Smooth muscle cell (in vitro differentiated cells): Measurements from ENCODE around the gene HOMER2. TPM values are rescaled to one million over a fixed set of nuclear protein-coding genes. Genes with fewer than 3 reads are reported as not detected.

Source experiments
- DNase-seq: peaks from one replicate; lab custom pipeline; 2025; ENCODE audit not compliant: unreplicated experiment; lab: John Stamatoyannopoulos, UW
- H2AFZ ChIP-seq: fragments of 200-600 bp; sonication (generic); 2 replicates; pipeline ENCODE4 v1.6.0; 2016; ENCODE audit warnings: antibody characterized with exemption, low read depth, mild to moderate bottlenecking
- H3F3A ChIP-seq: fragments of 200-600 bp; sonication (generic); 2 replicates; pipeline ENCODE4 v1.6.0; 2017; ENCODE audit warnings: antibody characterized with exemption, low read depth
- H3K27ac ChIP-seq: fragments of 200-600 bp; sonication (generic); 2 replicates; pipeline ENCODE4 v1.5.1; 2016; ENCODE audit warnings: low read depth, mild to moderate bottlenecking
- H3K27me3 ChIP-seq: fragments of 200-600 bp; sonication (generic); 2 replicates; pipeline ENCODE4 v1.6.1; 2016; ENCODE audit warnings: low read depth, mild to moderate bottlenecking
- H3K36me3 ChIP-seq: fragments of 200-600 bp; sonication (generic); 2 replicates; pipeline ENCODE4 v1.5.1; 2016; ENCODE audit warnings: low read depth
- H3K4me1 ChIP-seq: fragments of 200-600 bp; sonication (generic); 2 replicates; pipeline ENCODE4 v1.5.1; 2016; ENCODE audit warnings: low read depth
- H3K4me2 ChIP-seq: fragments of 200-600 bp; sonication (generic); 2 replicates; pipeline ENCODE4 v1.6.0; 2016; ENCODE audit warnings: mild to moderate bottlenecking
- H3K4me3 ChIP-seq: fragments of 200-600 bp; sonication (generic); 2 replicates; pipeline ENCODE4 v1.5.1; 2016; ENCODE audit warnings: mild to moderate bottlenecking
- H3K79me2 ChIP-seq: fragments of 200-600 bp; sonication (generic); 2 replicates; pipeline ENCODE4 v1.6.0; 2016; ENCODE audit warnings: low read depth, mild to moderate bottlenecking
- H3K9ac ChIP-seq: fragments of 200-600 bp; sonication (generic); 2 replicates; pipeline ENCODE4 v1.6.0; 2016; ENCODE audit warnings: low read depth
- H3K9me3 ChIP-seq: fragments of 200-600 bp; sonication (generic); replicated peaks from 2 replicates; pipeline ENCODE4 v1.5.1; 2016; ENCODE audit warnings: low read depth
- H4K20me1 ChIP-seq: fragments of 200-600 bp; sonication (generic); 2 replicates; pipeline ENCODE4 v1.6.0; 2016; ENCODE audit warnings: low read depth
- WGBS: methylation state at CpG from one replicate; pipeline ENCODE4 v1.1.7; 2016; ENCODE audit warnings: low lambda C conversion rate; 5-methylcytosine and 5-hydroxymethylcytosine counted together
- polyA plus RNA-seq: library from polyadenylated mRNA; unstranded; fragments of >200 nt; fragmentation: Nextera tagmentation; extraction: Ambion mirVana; gene quantifications from 2 replicates; pipeline ENCODE4 v1.2.1, GENCODE V29; 2016
- total RNA-seq: library from RNA; depleted of rRNA; stranded (reverse); fragments of >200 nt; gene quantifications from 2 replicates; pipeline ENCODE4 v1.2.3, GENCODE V29; 2014
- TF ChIP-seq, protein P1 (sequence below): fragments of 200-600 bp; sonication (generic); IDR thresholded peaks from 2 replicates; pipeline ENCODE4 v1.5.1; 2017; ENCODE audit warnings: borderline replicate concordance, mild to moderate bottlenecking, antibody characterized with exemption; ENCODE audit not compliant: insufficient read depth, poor library complexity, severe bottlenecking

Gene HOMER2
- total and polyA plus RNA-seq, 2 experiments from 2014 or later, result 3.1 to 18.8 TPM

- 3% methylated on average over 12 of the region's 12 CpGs for WGBS
- TF ChIP-seq, protein P1, sequence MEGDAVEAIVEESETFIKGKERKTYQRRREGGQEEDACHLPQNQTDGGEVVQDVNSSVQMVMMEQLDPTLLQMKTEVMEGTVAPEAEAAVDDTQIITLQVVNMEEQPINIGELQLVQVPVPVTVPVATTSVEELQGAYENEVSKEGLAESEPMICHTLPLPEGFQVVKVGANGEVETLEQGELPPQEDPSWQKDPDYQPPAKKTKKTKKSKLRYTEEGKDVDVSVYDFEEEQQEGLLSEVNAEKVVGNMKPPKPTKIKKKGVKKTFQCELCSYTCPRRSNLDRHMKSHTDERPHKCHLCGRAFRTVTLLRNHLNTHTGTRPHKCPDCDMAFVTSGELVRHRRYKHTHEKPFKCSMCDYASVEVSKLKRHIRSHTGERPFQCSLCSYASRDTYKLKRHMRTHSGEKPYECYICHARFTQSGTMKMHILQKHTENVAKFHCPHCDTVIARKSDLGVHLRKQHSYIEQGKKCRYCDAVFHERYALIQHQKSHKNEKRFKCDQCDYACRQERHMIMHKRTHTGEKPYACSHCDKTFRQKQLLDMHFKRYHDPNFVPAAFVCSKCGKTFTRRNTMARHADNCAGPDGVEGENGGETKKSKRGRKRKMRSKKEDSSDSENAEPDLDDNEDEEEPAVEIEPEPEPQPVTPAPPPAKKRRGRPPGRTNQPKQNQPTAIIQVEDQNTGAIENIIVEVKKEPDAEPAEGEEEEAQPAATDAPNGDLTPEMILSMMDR, result no peak
- Histone ChIP-seq H3K9ac (peak overlapping the region; percentile 84), H3K4me2 (peak overlapping the region; percentile 91), H3F3A (no peaks in the 10 kb centered on the region), H3K9me3 (no peaks in the 10 kb centered on the region), H3K36me3 (no peaks in the 10 kb centered on the region), H3K4me3 (peak overlapping the region; percentile 73), H3K4me1 (peaks cover 8% of the 10 kb centered on the region), H3K27ac (peak overlapping the region; percentile 20), H3K27me3 (no peaks in the 10 kb centered on the region), H3K79me2 (peaks cover 15% of the 10 kb centered on the region), H4K20me1 (peaks cover 3% of the 10 kb centered on the region), H2AFZ (peak overlapping the region; percentile 96)
- no peak for DNase-seq
Observed at GRCh38 chr15:82986442-82986780, 33.9 kb upstream of the HOMER2 start.

- peak within 1 kb of the TSS; percentile 91 for H3K4me2 ChIP-seq
- H3K4me3 ChIP-seq, result peak within 1 kb of the TSS; percentile 73
- H3K4me1 ChIP-seq, result peaks cover 8% of the 10 kb centered on the region
- H3F3A ChIP-seq, result no peaks in the 10 kb centered on the region
- DNase-seq, result peak; percentile 49
- no peaks in the 10 kb centered on the region for H3K9me3 ChIP-seq
- H3K36me3 ChIP-seq, result no peaks in the 10 kb centered on the region
- peaks cover 15% of the 10 kb centered on the region for H3K79me2 ChIP-seq
- H2AFZ ChIP-seq, result peak within 1 kb of the TSS; percentile 96
- H3K27ac ChIP-seq, result peak within 1 kb of the TSS; percentile 20
- peaks cover 3% of the 10 kb centered on the region for H4K20me1 ChIP-seq
- no peaks in the 10 kb centered on the region for H3K27me3 ChIP-seq
- H3K9ac ChIP-seq, result peak within 1 kb of the TSS; percentile 84
- 7% methylated on average over 44 of the region's 45 CpGs for WGBS
- TF ChIP-seq, protein P1, result no peak
Observed at GRCh38 chr15:82985688-82986441, 33.3 kb upstream of the HOMER2 start, which contains the start of gene RAMAC. Gene RAMAC, plus strand, starts transcription at chr15:82986210. Its CDS starts 2,809 bp downstream, at chr15:82989019.

DNA sequence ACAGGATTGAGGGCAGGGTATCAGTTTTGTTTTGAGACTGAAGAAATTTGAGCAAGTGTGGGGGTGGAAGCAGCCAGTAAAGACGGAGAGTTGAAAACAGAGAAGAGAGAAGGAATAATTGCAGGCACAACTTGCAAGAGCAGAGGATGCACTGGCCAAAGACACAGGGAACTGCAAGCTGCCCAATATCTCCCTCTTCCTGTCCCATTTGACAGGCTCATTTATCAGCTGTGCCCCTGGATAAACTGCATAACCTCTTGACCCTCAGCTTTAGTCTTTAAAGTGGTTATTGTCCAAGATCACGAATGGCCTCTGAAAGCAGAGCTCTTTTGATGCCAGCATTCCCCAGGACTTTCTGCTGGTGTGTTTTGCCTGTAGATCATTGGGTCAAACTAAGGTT lies 28.5 kb upstream of the HOMER2 start:
- H3K4me1 ChIP-seq, result no peaks in the 10 kb centered on the region
- no peaks in the 10 kb centered on the region for H3K79me2 ChIP-seq
- DNase-seq, result no peak
- H3K4me3 ChIP-seq, result no peak overlapping the region
- no peak overlapping the region for H3K4me2 ChIP-seq
- no peaks in the 10 kb centered on the region for H3F3A ChIP-seq
- no peak overlapping the region for H2AFZ ChIP-seq
- H3K9me3 ChIP-seq, result no peaks in the 10 kb centered on the region
- no peak overlapping the region for H3K9ac ChIP-seq
- H3K27me3 ChIP-seq, result no peaks in the 10 kb centered on the region
- H3K36me3 ChIP-seq, result no peaks in the 10 kb centered on the region
- no peak overlapping the region for H3K27ac ChIP-seq
- 63% methylated on average over 2 of the region's 2 CpGs for WGBS
- no peaks in the 10 kb centered on the region for H4K20me1 ChIP-seq
- TF ChIP-seq, protein P1, result no peak

DNA sequence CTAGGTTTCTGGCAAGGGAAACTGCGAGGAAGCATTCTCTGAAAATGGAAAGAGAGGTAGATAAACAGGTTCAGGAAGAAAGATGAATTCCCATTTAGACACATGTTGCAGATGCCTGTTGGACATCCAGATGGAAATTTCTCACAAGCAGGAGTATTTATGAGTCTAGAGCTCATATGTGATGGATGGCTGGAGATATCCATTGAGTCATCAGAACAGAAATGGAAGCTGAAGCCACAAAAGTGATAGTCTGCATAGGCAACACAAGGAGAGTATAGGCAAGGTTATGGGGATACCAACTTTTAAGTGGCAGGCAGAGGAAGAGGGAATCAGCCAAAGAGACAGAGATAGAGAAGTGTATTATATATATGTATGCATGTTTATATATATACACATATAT lies 27.2 kb upstream of the HOMER2 start:
- H3K4me1 ChIP-seq, result no peaks in the 10 kb centered on the region
- H3K9ac ChIP-seq, result no peak overlapping the region
- no peaks in the 10 kb centered on the region for H3F3A ChIP-seq
- H3K27me3 ChIP-seq, result no peaks in the 10 kb centered on the region
- H3K36me3 ChIP-seq, result no peaks in the 10 kb centered on the region
- DNase-seq, result no peak
- H3K9me3 ChIP-seq, result no peaks in the 10 kb centered on the region
- WGBS, result 95% methylated on average over 1 of the region's 1 CpG
- no peaks in the 10 kb centered on the region for H3K79me2 ChIP-seq
- H3K4me3 ChIP-seq, result no peak overlapping the region
- no peak overlapping the region for H3K27ac ChIP-seq
- TF ChIP-seq, protein P1, result no peak
- no peak overlapping the region for H3K4me2 ChIP-seq
- H4K20me1 ChIP-seq, result no peaks in the 10 kb centered on the region
- no peak overlapping the region for H2AFZ ChIP-seq
